Measurements from ENCODE around the gene ATXN2.

ATXN2 gene

GRCh38 chr12:111440152-111440551 lies 159.0 kb downstream of the ATXN2 start:
- DNase-seq (ENCODE audit: low read depth in 2 of 2), result no peak

GRCh38 chr12:111439657-111440151 lies 159.4 kb downstream of the ATXN2 start:
- DNase-seq (ENCODE audit: low read depth in 2 of 2), result no peak

- peak in 1 of 2 donors; percentile 49 for DNase-seq (ENCODE audit: low read depth in 2 of 2)
Measured at GRCh38 chr12:111438481-111438880, 160.6 kb downstream of the ATXN2 start.

GRCh38 chr12:111437816-111438454 lies 161.2 kb downstream of the ATXN2 start:
- DNase-seq (ENCODE audit: low read depth in 2 of 2), result no peak

GRCh38 chr12:111436811-111437210 lies 162.3 kb downstream of the ATXN2 start:
- DNase-seq (ENCODE audit: low read depth in 2 of 2), result no peak

- DNase-seq (ENCODE audit: low read depth in 2 of 2), result no peak
Measured at GRCh38 chr12:111436266-111436665, 162.8 kb downstream of the ATXN2 start.

- no peak for DNase-seq (ENCODE audit: low read depth in 2 of 2)
Measured at GRCh38 chr12:111435661-111436201, 163.4 kb downstream of the ATXN2 start.

GRCh38 chr12:111434680-111435338 lies 164.3 kb downstream of the ATXN2 start:
- DNase-seq (ENCODE audit: low read depth in 2 of 2), result peak; percentile 79 to 84

GRCh38 chr12:111434049-111434448 lies 165.1 kb downstream of the ATXN2 start:
- no peak for DNase-seq (ENCODE audit: low read depth in 2 of 2)

- no peak for DNase-seq (ENCODE audit: low read depth in 2 of 2)
Measured at GRCh38 chr12:111431772-111432171, 167.3 kb downstream of the ATXN2 start.

GRCh38 chr12:111430433-111431353 lies 168.4 kb downstream of the ATXN2 start:
- DNase-seq (ENCODE audit: low read depth in 2 of 2), result peak in 1 of 2 donors; percentile 73

GRCh38 chr12:111429828-111430432 lies 169.2 kb downstream of the ATXN2 start:
- DNase-seq (ENCODE audit: low read depth in 2 of 2), result peak in 1 of 2 donors; percentile 66

GRCh38 chr12:111428728-111429175 lies 170.4 kb downstream of the ATXN2 start:
- no peak for DNase-seq (ENCODE audit: low read depth in 2 of 2)

GRCh38 chr12:111428081-111428727 lies 170.9 kb downstream of the ATXN2 start:
- no peak for DNase-seq (ENCODE audit: low read depth in 2 of 2)

- DNase-seq (ENCODE audit: low read depth in 2 of 2), result no peak
Measured at GRCh38 chr12:111427417-111428074, 171.6 kb downstream of the ATXN2 start.

- DNase-seq (ENCODE audit: low read depth in 2 of 2), result no peak
Measured at GRCh38 chr12:111426344-111427185, 172.6 kb downstream of the ATXN2 start.

GRCh38 chr12:111425655-111426054 lies 173.5 kb downstream of the ATXN2 start:
- no peak for DNase-seq (ENCODE audit: low read depth in 2 of 2)

- no peak for DNase-seq (ENCODE audit: low read depth in 2 of 2)
Measured at GRCh38 chr12:111424793-111425251, 174.3 kb downstream of the ATXN2 start.

- no peak for DNase-seq (ENCODE audit: low read depth in 2 of 2)
Measured at GRCh38 chr12:111424189-111424792, 174.8 kb downstream of the ATXN2 start.

All from stimulated activated CD8-positive, alpha-beta memory T cell treated with anti-CD3 and anti-CD28 coated beads, Interleukin-15, amount 100 ng/mL, for 48 hours (primary cell).